Hematopoietic multipotent progenitor cell treated with erythropoietin and hydrocortisone succinate and interleukin-3 and kit ligand, for 17 days (in vitro differentiated cells): ENCODE measurements around the gene CXCL14.
"Not testable (repeated sequence)": the region's sequence is repeated elsewhere in the genome, so short reads cannot be mapped to it uniquely, and the experiment has no call there.

Source experiments
- DNase-seq: peaks from one replicate; pipeline ENCODE4 v3.0.0-alpha.2; 2015; ENCODE audit warnings: low spot score

The CXCL14 gene

DNA sequence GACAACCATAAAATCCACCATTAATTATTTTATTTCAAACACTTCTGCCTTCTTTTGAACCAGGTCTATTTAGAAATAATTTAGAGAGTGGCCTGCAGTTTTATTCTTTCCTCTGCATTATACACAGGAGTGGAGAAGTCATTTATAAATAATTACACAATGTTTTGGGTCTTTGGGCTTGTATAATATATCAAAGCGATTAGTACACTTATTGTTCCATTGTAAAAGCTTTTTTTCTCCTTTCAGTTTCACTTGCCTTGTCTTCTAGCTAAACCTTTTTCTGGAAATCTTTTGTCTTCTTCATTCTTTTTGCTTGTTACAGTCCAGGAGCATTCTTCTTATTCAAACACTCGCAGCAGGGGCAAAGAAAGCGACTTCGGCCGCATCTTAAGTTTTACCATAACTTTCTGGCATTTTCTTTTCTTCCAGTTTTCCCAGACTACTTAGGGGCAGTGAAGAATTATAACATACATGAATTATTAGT, 35.7 kb downstream of the CXCL14 start:
- DNase-seq: no peak

DNA sequence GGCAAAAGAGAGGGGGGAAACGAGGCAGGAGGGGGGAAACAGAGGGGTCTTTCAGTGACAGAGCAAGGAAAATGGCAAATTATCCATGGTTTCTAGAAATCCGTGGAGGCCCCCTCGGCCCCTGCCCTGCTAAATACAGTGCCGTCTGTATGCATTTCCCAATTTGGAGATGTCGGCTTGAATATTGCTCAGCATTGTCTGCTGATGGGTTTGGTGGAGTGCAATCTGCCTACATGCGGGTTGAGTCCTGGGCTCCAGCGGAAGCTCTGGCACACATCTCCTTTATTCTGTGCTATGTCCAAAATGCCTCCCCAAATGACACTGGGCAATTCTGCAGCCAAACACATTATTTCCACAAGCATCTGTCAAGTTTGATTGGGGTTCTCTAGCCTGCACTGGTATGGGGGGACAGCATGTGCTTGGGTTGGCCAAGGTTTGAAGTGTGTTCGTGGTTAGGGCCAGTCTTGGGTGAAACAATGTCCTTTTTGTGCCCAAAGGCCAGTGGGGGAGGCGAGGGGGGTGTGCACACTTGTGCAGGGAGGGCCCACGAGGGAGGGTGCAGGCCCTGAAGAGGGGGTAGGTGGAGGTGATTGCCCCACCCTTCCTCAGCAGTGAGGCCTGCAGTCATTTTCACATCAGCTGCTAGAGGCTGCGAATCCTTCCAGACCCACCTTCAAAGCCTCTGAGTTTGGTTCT, 36.8 kb downstream of the CXCL14 start:
- no peak for DNase-seq

DNA sequence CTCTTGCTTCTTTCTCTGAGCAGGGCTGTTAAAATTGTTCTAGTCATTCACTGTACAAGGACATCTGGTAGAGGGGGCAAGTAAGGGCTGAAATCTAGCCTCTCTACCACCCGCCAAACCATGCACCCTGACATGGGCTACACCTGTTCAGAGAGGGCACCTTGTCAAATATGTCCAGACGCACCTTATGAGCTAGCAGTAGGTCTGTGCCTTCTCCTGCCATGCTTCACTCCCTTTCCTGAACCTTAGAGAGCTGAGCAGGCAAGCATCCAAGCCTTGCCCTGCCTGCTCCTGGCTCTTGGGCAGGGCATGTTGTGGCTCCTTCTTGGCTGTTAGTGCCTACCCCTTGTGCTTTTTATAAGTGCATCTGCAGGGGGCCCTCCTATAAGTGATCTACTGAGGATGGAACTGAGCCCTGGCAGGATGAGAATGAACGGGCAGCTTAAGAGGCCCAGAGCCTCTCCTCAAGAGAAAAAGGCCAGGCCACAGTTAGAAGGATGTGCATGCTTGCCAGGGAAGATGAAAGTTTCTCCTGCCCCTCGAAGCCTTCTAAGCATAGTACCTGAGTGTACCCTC, 39.3 kb downstream of the CXCL14 start:
- DNase-seq: no peak

DNA sequence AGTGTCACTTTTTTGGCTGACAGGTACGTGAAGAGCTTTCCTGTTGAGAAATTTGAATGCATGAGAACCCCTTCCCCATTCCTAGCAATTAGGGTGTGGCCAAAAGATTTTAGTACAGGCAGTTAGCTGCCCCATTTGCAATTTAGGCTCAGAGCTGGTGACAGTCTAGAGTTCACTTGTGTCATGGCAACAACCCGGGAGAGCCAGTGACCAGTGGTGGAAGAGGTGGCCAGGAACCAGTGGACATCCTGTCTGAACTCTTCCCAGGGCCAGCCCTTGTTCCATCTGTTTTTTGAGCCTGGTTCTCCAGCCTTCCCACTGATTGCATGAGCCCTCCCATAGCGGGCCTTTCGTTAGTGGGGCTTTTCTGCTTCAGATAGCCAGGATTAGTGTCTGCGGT, 40.5 kb downstream of the CXCL14 start:
- DNase-seq: no peak

DNA sequence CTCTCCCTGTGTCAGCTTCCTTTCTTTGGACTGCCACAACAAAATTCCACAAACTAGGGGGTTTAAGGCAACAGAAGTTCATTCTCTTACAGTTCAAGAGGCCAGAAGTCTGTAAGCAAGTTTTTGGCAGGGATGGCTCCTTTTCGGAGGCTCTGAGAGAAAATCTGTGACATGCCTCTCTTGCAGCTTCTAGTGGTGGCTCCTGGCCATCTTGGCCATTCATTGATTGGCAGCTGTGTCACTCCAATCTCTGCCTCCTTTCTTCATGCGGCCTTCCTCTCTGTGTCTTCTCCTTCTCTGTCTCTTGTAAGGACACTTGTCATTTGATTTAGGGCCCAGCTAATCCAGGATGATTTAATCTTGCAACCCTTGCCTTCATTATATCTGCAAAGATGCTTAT, 41.0 kb downstream of the CXCL14 start:
- no peak for DNase-seq

DNA sequence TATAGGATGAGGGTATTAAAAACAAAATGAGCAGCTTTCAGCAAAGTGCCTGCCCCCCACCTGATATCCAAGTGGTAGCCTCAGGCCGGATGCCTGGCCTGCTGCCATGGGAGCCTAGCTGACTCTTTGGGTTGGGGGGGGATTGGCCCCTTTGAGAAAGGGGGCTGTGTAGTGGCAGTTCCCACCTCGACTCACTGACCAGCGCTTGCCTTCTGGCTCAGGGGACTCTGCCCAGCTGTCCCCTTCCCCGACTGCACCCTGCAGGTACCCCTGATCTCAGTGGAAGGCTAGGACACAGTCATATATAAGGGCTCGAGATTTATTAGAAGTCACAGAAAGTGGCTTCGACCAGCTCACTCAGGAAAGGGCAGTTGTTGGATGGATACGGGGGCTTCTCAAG, 41.5 kb downstream of the CXCL14 start:
- DNase-seq: no peak

DNA sequence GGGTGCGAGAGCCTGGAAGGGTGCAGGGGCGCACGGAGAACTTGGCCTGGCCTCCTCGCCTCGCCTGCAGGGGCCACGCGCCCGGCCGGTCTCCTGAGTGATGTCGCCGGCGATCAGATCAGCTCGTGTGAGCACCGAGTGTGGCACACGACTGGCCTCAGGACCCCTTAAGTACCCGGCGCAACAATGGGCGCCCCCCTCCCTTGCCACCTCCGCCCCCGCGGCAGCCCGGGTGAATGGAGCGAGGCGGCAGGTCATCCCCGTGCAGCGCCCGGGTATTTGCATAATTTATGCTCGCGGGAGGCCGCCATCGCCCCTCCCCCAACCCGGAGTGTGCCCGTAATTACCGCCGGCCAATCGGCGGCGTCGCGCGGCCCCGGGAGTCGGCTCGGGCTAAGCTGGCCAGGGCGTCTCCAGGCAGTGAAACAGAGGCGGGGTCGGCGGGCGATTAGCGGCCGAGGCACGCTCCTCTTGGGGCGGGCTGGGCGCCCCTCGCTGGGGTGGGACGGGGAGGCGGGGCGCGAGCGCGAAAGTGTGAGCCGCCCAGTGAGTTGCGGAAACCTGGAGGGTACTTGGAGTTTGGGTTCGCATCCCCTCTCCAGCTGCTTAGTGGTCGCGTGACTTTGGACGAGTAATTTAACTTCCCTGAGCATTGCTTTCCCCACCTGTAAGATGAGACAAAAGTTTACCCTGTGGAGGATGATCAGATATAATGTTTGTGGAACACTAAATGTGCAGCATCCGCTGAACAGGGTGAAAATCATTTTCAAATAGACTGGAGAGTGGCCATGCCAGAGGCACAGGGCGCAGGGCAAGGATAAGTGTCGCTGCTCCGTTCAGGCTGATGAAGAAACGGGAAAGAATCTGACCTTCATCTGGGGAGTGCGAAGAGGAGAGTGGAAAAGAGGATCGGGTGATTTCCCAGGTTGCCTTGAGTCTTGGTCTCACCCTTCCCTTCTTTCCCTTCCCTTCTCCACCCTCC, 42.7 kb downstream of the CXCL14 start, which contains the start of gene NEUROG1:
Gene NEUROG1 (minus strand): TSS at position 145 of the 982 bp plus-strand sequence. CDS start 274 bp downstream, outside the sequence.
- no peak for DNase-seq

DNA sequence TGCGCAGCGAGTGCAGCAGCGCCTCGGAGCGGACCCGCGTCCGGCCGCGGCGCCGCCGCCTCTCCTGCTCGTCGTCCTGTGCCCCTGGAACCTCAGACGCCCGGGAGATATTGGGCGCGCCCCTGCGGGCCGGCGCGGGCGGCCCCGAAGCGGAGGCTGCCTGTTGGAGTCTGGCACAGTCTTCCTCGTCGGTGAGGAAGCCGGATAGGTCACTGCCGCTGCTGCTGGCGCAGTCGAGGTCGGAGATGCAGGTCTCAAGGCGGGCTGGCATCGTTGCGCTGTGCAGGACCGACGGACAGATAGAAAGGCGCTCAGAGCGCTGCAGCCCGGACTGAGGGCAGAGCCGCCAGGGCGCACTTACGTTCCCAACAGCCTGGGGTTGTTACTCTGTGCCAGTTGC, 43.4 kb downstream of the CXCL14 start:
- no peak for DNase-seq

DNA sequence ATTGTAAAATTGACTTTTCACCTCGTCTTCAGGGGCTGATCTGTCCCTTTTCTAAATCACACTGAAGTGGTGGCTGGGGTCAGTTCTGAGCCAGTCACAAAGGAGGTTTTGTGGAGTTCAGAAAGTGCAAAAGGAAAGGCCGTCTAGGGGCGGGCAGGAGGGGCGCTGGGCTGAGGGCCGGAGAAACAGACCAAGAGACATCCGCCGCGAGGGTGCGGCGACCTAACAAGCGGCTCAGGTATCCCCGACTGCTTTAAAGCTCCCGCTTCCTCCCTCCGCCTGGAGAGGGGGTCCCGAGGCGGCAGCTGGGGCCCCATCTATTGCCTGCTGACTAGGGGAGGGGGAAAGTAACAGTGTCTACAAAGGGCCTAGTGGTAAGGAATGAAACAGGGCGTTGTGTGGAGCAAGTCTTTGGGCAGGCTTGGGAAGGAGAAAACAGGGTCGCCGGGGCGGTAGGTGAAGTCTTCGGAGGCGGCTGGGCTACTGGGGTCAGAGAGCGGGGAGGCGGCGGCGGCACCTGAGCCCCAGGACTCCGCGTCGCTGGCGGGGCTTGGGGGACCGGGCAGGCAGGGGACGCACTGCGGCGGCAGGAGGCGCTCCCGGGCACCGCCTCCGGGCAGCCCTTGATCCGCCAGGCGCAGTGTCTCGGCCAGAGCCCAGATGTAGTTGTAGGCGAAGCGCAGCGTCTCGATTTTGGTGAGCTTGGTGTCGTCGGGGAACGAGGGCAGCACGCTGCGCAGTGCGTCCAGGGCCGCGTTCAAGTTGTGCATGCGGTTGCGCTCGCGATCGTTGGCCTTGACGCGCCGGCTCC, 44.0 kb downstream of the CXCL14 start:
- DNase-seq: no peak

DNA sequence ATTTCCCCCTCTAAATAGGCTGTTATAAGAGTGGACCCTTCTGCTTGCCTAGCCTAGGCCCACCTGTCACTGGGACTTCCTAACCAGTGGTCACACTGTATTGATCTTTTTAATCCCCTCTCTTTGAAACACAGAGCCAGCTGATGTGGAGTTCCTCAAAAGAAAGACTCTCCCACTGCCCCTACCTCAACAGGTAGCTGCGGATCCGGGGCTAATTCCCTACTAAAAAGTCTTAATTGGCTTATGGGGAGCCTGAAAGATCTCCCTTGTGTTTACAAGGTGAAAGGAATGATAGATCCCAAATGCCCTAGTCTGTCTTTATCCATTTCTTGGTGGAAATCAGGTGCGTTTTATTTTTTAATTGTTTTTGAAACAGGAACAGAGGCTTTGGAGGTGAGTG, 45.0 kb downstream of the CXCL14 start:
- no peak for DNase-seq

DNA sequence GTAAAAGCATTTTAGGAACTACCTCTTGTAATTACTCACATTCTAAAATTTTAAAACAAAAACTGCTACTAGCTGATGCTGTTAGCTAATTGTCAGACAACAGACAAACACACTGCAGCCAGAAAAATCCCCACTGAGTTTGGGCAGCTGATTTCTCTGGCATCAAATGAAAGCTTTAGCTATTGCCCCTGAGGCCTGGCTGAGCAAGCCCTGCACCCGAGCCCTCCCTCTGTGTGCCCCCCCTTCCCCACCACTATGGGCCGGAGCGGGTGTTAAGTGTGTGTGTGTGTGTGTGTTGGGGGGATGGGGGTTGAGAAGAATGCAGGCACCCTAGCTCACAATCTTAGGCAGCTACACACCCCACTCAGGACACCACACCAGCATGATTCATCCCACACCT, 45.5 kb downstream of the CXCL14 start:
- DNase-seq: no peak

DNA sequence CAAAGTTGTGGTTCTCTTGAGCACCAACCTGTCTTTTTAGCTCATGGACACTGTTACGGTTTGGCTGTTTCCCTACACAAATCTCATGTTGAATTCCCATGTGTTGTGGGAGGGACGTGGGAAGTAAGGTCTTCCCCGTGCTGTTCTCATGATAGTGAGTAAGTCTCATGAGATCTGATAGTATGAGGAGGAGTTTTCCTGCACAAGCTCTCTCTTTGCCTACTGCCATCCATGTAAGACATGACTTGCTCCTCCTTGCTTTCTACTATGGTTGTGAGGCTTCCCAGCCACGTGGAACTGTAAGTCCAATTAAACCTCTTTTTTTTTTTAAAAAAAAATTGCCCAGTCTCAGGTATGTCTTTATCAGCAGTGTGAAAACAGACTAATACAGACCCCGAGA, 49.2 kb downstream of the CXCL14 start:
- DNase-seq: not testable (repeated sequence)

DNA sequence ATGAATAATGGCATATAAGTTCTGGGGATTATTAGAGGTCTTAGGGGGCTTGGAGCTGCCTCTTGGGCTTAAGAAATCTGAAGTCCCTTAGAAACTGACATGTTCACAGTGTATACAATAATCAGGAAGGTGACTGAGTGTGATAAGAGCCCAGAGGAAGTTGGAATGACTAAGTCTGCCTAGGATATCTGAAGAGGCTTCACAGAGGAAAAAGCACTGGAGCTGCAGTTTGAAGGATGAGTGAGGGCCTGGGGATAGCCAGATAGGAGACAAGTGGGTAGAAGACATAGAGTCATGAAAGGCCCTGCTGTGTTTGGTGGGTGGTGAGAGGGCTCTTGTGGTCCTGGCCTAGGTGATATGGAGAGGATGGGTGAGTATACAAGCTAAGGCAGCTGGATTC, 51.9 kb downstream of the CXCL14 start:
- DNase-seq: no peak

DNA sequence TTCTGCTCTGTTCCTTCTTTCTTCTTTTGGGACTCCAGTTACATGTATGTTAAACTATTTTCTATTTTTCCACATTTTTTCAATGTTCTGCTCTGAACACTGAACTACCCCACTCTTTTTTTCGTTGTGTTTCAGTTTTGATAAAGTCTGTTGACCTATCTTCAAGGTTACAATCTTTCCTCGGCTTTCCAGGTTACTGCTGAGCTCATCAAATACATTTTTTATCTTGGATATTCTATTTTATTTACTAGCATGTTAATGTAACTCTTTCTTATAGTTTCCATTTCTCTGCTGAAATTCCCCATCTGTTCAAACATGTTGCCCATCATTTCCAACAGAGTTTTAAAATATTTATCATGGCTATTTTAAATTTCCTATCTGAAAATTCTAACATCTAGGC, 56.8 kb downstream of the CXCL14 start:
- DNase-seq: no peak
